ENCODE measurements around the gene MSI2. TPM values are rescaled to one million over a fixed set of nuclear protein-coding genes. Genes with fewer than 3 reads are reported as not detected.

The MSI2 gene
- total and polyA plus RNA-seq, 9 of the 15 experiments (the other 6 are each of a cell fraction or from before 2014, with no cell fraction given): 4.6 to 61.8 (median 42.4) TPM

- H4K20me1 ChIP-seq (replicated peaks; ENCODE audit: control insufficient read depth, insufficient read depth, low read length): 0 out of 2 replicates have a peak, but pooled peaks cover 3% of the 10 kb centered on the region
- H3K27me3 ChIP-seq (ENCODE audit: control insufficient read depth in 2 of 2, insufficient read depth in 2 of 2, low read length in 2 of 2): no peaks in the 10 kb centered on the region
- H3K4me1 ChIP-seq (replicated peaks in 1 of 2; ENCODE audit: control insufficient read depth in 2 of 2, insufficient read depth in 2 of 2, low read length in 2 of 2): peaks cover 4 to 7% of the 10 kb centered on the region in 2 experiments; a peak in 3 of 5 replicates
- no peaks in the 10 kb centered on the region for H3K36me3 ChIP-seq (ENCODE audit: control insufficient read depth, insufficient read depth, low read length)
- H2AFZ ChIP-seq (ENCODE audit: low read depth, low read length): no peak overlapping the region
- in situ Hi-C loops (cut with MboI): no loop called here
- BruUV-seq (replicated peaks): no TSS peak
- H3K9me1 ChIP-seq (ENCODE audit: control insufficient read depth, insufficient read depth, low read length): peaks cover 3% of the 10 kb centered on the region
- no peaks in the 10 kb centered on the region for H3K79me2 ChIP-seq (ENCODE audit: control insufficient read depth, insufficient read depth, low read length)
- no peak for TF ChIP-seq ZNF407 (IDR thresholded peaks at IDR 0.05; ENCODE audit: low read depth)
- peak; percentile 48 for TF ChIP-seq CEBPB (tag; IDR thresholded peaks at IDR 0.05)
- no peak for FAIRE-seq
- WGBS (ENCODE audit: insufficient coverage, low coverage, missing lambda C conversion rate): 89% methylated on average over 13 of the region's 13 CpGs
- no peak overlapping the region for H3K4me2 ChIP-seq (ENCODE audit: insufficient read depth, low read length)
- H3K4me3 ChIP-seq: no peak overlapping the region
- H3K9ac ChIP-seq (ENCODE audit: insufficient read depth in 1 of 2, low read depth in 2 of 2, low read length in 2 of 2): peak overlapping the region in 1 of 2 experiments; percentile 35; a peak in 1 of 4 replicates
- CTCF ChIA-PET (ENCODE audit: low intra/inter-chr PET ratio): no interaction called here
- no peak for DNase-seq (ENCODE audit: extremely low read depth in 1 of 4, low spot score in 3 of 4)
- no peak for ATAC-seq
- intact Hi-C loops (cut with micrococcal nuclease): no loop called here
- H3K27ac ChIP-seq (ENCODE audit: extremely low read depth, low read depth, low read length): no peak overlapping the region
- no peaks in the 10 kb centered on the region for H3K9me3 ChIP-seq (replicated peaks; ENCODE audit: control insufficient read depth, insufficient read depth, low read depth, low read length)
- POLR2A ChIA-PET: interaction anchor here (1.0 kb wide), 1 partner anchor 9 kb away, joined by 3 read pairs; no protein-coding TSS in a partner anchor
Measured at GRCh38 chr17:57609878-57610270, 353.6 kb downstream of the MSI2 start.

Data from K562 (cell line).